H1 (cell line): ENCODE measurements around the gene SLC35G4. TPM values are rescaled to one million over a fixed set of nuclear protein-coding genes. Genes with fewer than 3 reads are reported as not detected.

ENCODE experiments used
- CTCF ChIA-PET: fragments of 300-600 bp; sonication (Branson Sonifier 250); formaldehyde crosslinking; loops from one replicate; lab custom pipeline; 2021; ENCODE audit not compliant: partially characterized antibody; lab: Charles Lee
- POLR2A ChIA-PET: fragments of 300-600 bp; sonication (Branson Sonifier 250); formaldehyde crosslinking; loops from one replicate; lab custom pipeline; 2021; ENCODE audit warnings: inconsistent platforms; ENCODE audit not compliant: partially characterized antibody; lab: Charles Lee
- DNase-seq, 2 experiments: peaks; one replicate each; pipeline versions ENCODE4 v3.0.0 to v3.0.0-alpha.2; 2010 to 2022; ENCODE audit warnings: low spot score in 2 of 2, low read depth in 1 of 2, mixed read lengths in 1 of 2
- FAIRE-seq: peaks from 2 replicates; lab custom pipeline; 2011; peaks lifted over from hg19 to GRCh38; lab: Jason Lieb, UNC
- H2AFZ ChIP-seq: 2 replicates; pipeline ENCODE4 v1.8.1; 2012; ENCODE audit warnings: low read length, inconsistent platforms
- H2AK5ac ChIP-seq: 2 replicates; pipeline ENCODE4 v1.6.1; 2013; ENCODE audit warnings: low read depth, low read length
- H2BK120ac ChIP-seq: replicated peaks from 2 replicates; pipeline ENCODE3; 2013; ENCODE audit warnings: low read depth, low read length, inconsistent platforms
- H2BK12ac ChIP-seq: 2 replicates; pipeline ENCODE4 v1.6.1; 2013; ENCODE audit warnings: low read depth, low read length
- H2BK15ac ChIP-seq: 2 replicates; pipeline ENCODE4 v1.6.1; 2013; ENCODE audit warnings: low read length
- H2BK20ac ChIP-seq: 2 replicates; pipeline ENCODE4 v1.6.1; 2013; ENCODE audit warnings: low read length
- H2BK5ac ChIP-seq: 2 replicates; pipeline ENCODE4 v1.6.1; 2013; ENCODE audit warnings: low read depth, low read length
- H3K14ac ChIP-seq: 2 replicates; pipeline ENCODE4 v1.6.1; 2013; ENCODE audit warnings: inconsistent platforms; ENCODE audit not compliant: insufficient read length
- H3K18ac ChIP-seq: 2 replicates; pipeline ENCODE4 v1.6.1; 2013; ENCODE audit warnings: low read length; ENCODE audit errors: extremely low read depth
- H3K23ac ChIP-seq: 2 replicates; pipeline ENCODE4 v1.6.1; 2013; ENCODE audit warnings: inconsistent platforms; ENCODE audit not compliant: insufficient read length
- H3K23me2 ChIP-seq: 2 replicates; pipeline ENCODE4 v1.6.1; 2013; ENCODE audit warnings: low read depth, low read length
- H3K27ac ChIP-seq: 2 replicates; pipeline ENCODE4 v1.6.1; 2011; ENCODE audit warnings: low read depth, low read length, inconsistent platforms
- H3K27me3 ChIP-seq, 4 experiments: replicated peaks in 1 of 4; 1 replicate in 1 of 4; 2 replicates in 3 of 4; pipeline versions ENCODE4 v1.6.1 to v1.8.1; 2011 to 2013; ENCODE audit warnings: low read length in 3 of 4, mild to moderate bottlenecking in 3 of 4, inconsistent platforms in 2 of 4, mixed read lengths in 2 of 4, moderate library complexity in 1 of 4; ENCODE audit not compliant: control insufficient read depth in 3 of 4, insufficient read depth in 3 of 4; ENCODE audit errors: extremely low read depth in 1 of 4
- H3K36me3 ChIP-seq, 4 experiments: 2 replicates each; pipeline versions ENCODE4 v1.6.1 to v1.8.1; 2011 to 2013; ENCODE audit warnings: mild to moderate bottlenecking in 4 of 4, low read length in 3 of 4, moderate library complexity in 2 of 4, control low read depth in 1 of 4, inconsistent platforms in 1 of 4; ENCODE audit not compliant: insufficient read depth in 4 of 4, control insufficient read depth in 2 of 4
- H3K4ac ChIP-seq: replicated peaks from 2 replicates; pipeline ENCODE3; 2013; ENCODE audit warnings: low read length, low read depth, mixed read lengths, inconsistent platforms; ENCODE audit not compliant: insufficient read length
- H3K4me1 ChIP-seq, 4 experiments: replicated peaks in 1 of 4; 1 replicate in 1 of 4; 2 replicates in 3 of 4; pipeline versions ENCODE4 v1.6.1 to v1.8.1; 2011 to 2013; ENCODE audit warnings: low read length in 3 of 4, inconsistent platforms in 2 of 4, mixed read lengths in 1 of 4; ENCODE audit not compliant: insufficient read depth in 4 of 4, control insufficient read depth in 3 of 4
- H3K4me2 ChIP-seq, 2 experiments: 2 replicates each; pipeline versions ENCODE4 v1.6.1 to v1.8.1; 2011 to 2013; ENCODE audit warnings: low read depth in 2 of 2, low read length in 2 of 2, control low read depth in 1 of 2, inconsistent platforms in 1 of 2, mild to moderate bottlenecking in 1 of 2; ENCODE audit not compliant: insufficient read depth in 1 of 2
- H3K4me3 ChIP-seq, 4 experiments: fragments of 200-600, 300-600 bp in 1 of 4; sonication (generic), shearing (Covaris generic), sonication (Bioruptor Twin) in 1 of 4; 2 replicates each; pipeline versions ENCODE4 v1.5.1 to v1.8.1; 2011 to 2016; ENCODE audit warnings: low read length in 4 of 4, low read depth in 3 of 4, control low read depth in 2 of 4, inconsistent platforms in 2 of 4, mild to moderate bottlenecking in 2 of 4, mixed read lengths in 1 of 4, moderate library complexity in 1 of 4; ENCODE audit not compliant: insufficient read depth in 2 of 4; ENCODE audit errors: extremely low read depth in 1 of 4
- H3K56ac ChIP-seq: replicated peaks from 2 replicates; pipeline ENCODE3; 2013; ENCODE audit warnings: low read depth, mild to moderate bottlenecking, mixed read lengths, low read length, inconsistent platforms; ENCODE audit not compliant: insufficient read length
- H3K79me1 ChIP-seq: 2 replicates; pipeline ENCODE4 v1.6.1; 2013; ENCODE audit warnings: low read depth, low read length, control low read depth
- H3K79me2 ChIP-seq, 2 experiments: 2 replicates each; pipeline versions ENCODE4 v1.6.1 to v1.8.1; 2012 to 2013; ENCODE audit warnings: low read length in 2 of 2, mild to moderate bottlenecking in 2 of 2, inconsistent platforms in 1 of 2; ENCODE audit not compliant: insufficient read depth in 2 of 2, control insufficient read depth in 1 of 2
- H3K9ac ChIP-seq, 4 experiments: replicated peaks in 1 of 4; 1 replicate in 1 of 4; 2 replicates in 3 of 4; pipeline versions ENCODE4 v1.6.1 to v1.8.1; 2011 to 2013; ENCODE audit warnings: low read depth in 3 of 4, low read length in 3 of 4, control low read depth in 2 of 4, mild to moderate bottlenecking in 2 of 4, moderate library complexity in 2 of 4, inconsistent platforms in 1 of 4; ENCODE audit errors: extremely low read depth in 1 of 4
- H3K9me3 ChIP-seq, 2 experiments: 2 replicates each; pipeline versions ENCODE4 v1.6.1 to v1.8.1; 2012 to 2013; ENCODE audit warnings: mild to moderate bottlenecking in 2 of 2, moderate library complexity in 2 of 2, control low read depth in 1 of 2, inconsistent platforms in 1 of 2, low read depth in 1 of 2, low read length in 1 of 2, mixed read lengths in 1 of 2; ENCODE audit not compliant: insufficient read depth in 2 of 2
- H4K20me1 ChIP-seq, 2 experiments: replicated peaks in 1 of 2; 2 replicates each; pipeline versions ENCODE3 to v1.8.1; 2011 to 2013; ENCODE audit warnings: inconsistent platforms in 2 of 2, low read length in 2 of 2, mild to moderate bottlenecking in 1 of 2; ENCODE audit not compliant: insufficient read depth in 2 of 2, control insufficient read depth in 1 of 2
- H4K5ac ChIP-seq: 2 replicates; pipeline ENCODE4 v1.6.1; 2013; ENCODE audit warnings: low read length, low read depth, mixed read lengths, inconsistent platforms; ENCODE audit not compliant: insufficient read length
- H4K8ac ChIP-seq: 2 replicates; pipeline ENCODE4 v1.8.0; 2013; ENCODE audit warnings: mild to moderate bottlenecking, moderate library complexity, low read length, inconsistent platforms; ENCODE audit not compliant: insufficient read depth; ENCODE audit errors: extremely low read depth
- H4K91ac ChIP-seq: replicated peaks from 2 replicates; pipeline ENCODE3; 2013; ENCODE audit warnings: low read length, mixed read lengths, inconsistent platforms; ENCODE audit not compliant: insufficient read length
- SIX5 ChIP-seq: IDR thresholded peaks from 2 replicates; pipeline ENCODE4 v1.6.1; 2011; ENCODE audit warnings: mild to moderate bottlenecking, low read depth, low read length
- WGBS, 2 experiments: shearing (Covaris generic) in 1 of 2; methylation state at CpG; one replicate each; pipeline versions ENCODE4 v1.1.6 to v1.1.7; 2013 to 2015; ENCODE audit warnings: low lambda C conversion rate in 2 of 2, mixed read lengths in 2 of 2, inconsistent platforms in 1 of 2, low coverage in 1 of 2, missing lambda C conversion rate in 1 of 2; ENCODE audit not compliant: insufficient replicate concordance in 2 of 2, insufficient coverage in 1 of 2, insufficient read length in 1 of 2; ENCODE audit errors: extremely low coverage in 1 of 2, missing lambda C conversion rate in 1 of 2; 5-methylcytosine and 5-hydroxymethylcytosine counted together
- polyA plus RNA-seq, 7 experiments: library from polyadenylated mRNA; depleted of rRNA in 3 of 7; stranded (reverse) in 5 of 7; unstranded in 2 of 7; fragments of >200 nt in 5 of 7; fragments of 200-250 nt in 2 of 7; gene quantifications; 1 replicate in 5 of 7; 2 replicates in 1 of 7; 4 replicates in 1 of 7; pipeline versions ENCODE4 v1.2.1 to v1.2.3, GENCODE V29; 2011 to 2013; ENCODE audit warnings: missing spikeins in 2 of 7, mixed read lengths in 2 of 7
- total RNA-seq: library from RNA; stranded (reverse); fragmentation: NEBNext Ultra II Directional; extraction: Animal tissue kit (Norgen Biotek cat#: 25700); gene quantifications from 2 replicates; pipeline ENCODE4 v1.2.1, GENCODE V29; 2021

The SLC35G4 gene
- total and polyA plus RNA-seq, 2 of the 8 experiments (the other 6 are each of a cell fraction or from before 2014, with no cell fraction given), result not detected

DNA sequence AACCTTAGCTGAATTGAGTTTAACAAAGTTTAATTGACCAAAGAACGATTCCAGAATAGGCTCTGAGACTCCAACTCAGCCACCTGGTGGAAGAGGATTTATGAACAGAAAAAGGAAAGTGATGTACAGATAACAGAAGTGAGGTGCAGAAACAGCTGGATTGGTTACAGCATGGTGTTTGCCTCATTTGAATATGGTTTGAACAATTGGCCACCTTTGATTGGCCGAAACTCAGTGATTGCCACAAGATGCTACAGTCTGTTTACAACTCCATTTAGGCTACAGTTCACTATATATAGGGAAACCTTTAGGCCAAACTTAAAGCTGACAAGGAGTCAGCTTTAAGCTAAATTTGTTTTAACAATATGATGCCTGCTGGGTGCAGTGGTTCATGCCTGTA lies 28.1 kb upstream of the SLC35G4 start:
- Histone ChIP-seq H3K4me2 (no peak overlapping the region), H2BK15ac (no peak overlapping the region), H3K27me3 (no peaks in the 10 kb centered on the region), H2AK5ac (no peak overlapping the region), H3K23me2 (no peaks in the 10 kb centered on the region), H2BK12ac (no peak overlapping the region), H3K36me3 (no peaks in the 10 kb centered on the region), H2BK5ac (no peak overlapping the region), H4K8ac (no peak overlapping the region), H2BK20ac (no peak overlapping the region), H3K9me3 (no peaks in the 10 kb centered on the region), H3K4ac (no peak overlapping the region), H3K14ac (no peak overlapping the region), H3K27ac (no peak overlapping the region), H3K56ac (no peak overlapping the region), H3K9ac (no peak overlapping the region), H3K23ac (no peak overlapping the region), H4K91ac (no peak overlapping the region), H4K5ac (no peak overlapping the region), H4K20me1 (no peaks in the 10 kb centered on the region), H3K4me3 (no peak overlapping the region), H3K79me2 (no peaks in the 10 kb centered on the region), H3K18ac (no peak overlapping the region), H3K4me1 (no peaks in the 10 kb centered on the region), H2BK120ac (no peak overlapping the region), H2AFZ (no peak overlapping the region), H3K79me1 (no peaks in the 10 kb centered on the region)
- DNase-seq (no peak), FAIRE-seq (no peak)
- ChIA-PET CTCF (interaction anchor here (0.9 to 2.0 kb wide), 3 partner anchors 10 to 62 kb away, joined by 3 to 7 read pairs (median 6); no protein-coding TSS in a partner anchor), POLR2A (no interaction called here)
- no peak for TF ChIP-seq SIX5
- WGBS, 2 experiments, result 89% methylated on average over 2 of the region's 2 CpGs; no CpG with 5 or more reads in 1 of the 2 experiments
